Endothelial cell of umbilical vein (primary cell): ENCODE data around the gene OR56A1.

Experiments
- EZH2 ChIP-seq: IDR thresholded peaks from 2 replicates; pipeline ENCODE4 v1.6.1; 2012; ENCODE audit warnings: borderline replicate concordance, low read depth, mild to moderate bottlenecking, moderate library complexity, low read length, inconsistent platforms; ENCODE audit not compliant: severe bottlenecking
- FOS ChIP-seq: IDR thresholded peaks from 2 replicates; pipeline ENCODE4 v1.6.1; 2011; ENCODE audit warnings: mild to moderate bottlenecking, low read length, moderate library complexity, borderline replicate concordance; ENCODE audit not compliant: insufficient read depth
- GATA2 ChIP-seq: IDR thresholded peaks from 2 replicates; pipeline ENCODE4 v1.7.0; 2011; ENCODE audit warnings: low read depth, mild to moderate bottlenecking, moderate library complexity, mixed read lengths, low read length; ENCODE audit not compliant: insufficient read length, insufficient read depth
- JUN ChIP-seq: IDR thresholded peaks from 2 replicates; pipeline ENCODE4 v1.6.1; 2011; ENCODE audit warnings: borderline replicate concordance, low read depth; ENCODE audit not compliant: insufficient read length, insufficient read depth
- POLR2A ChIP-seq: IDR thresholded peaks from 2 replicates; pipeline ENCODE4 v1.6.1; 2012; ENCODE audit warnings: low read depth, mild to moderate bottlenecking, control low read depth, low read length
- POLR2AphosphoS5 ChIP-seq: IDR thresholded peaks from 2 replicates; pipeline ENCODE4 v1.6.1; 2012; ENCODE audit warnings: low read depth, mild to moderate bottlenecking, control low read depth, low read length, moderate library complexity; ENCODE audit not compliant: insufficient read depth
- TF ChIP-seq, protein P1 (sequence below), 2 donors: IDR thresholded peaks; 1 replicate in 1 of 2; 2 replicates in 1 of 2; pipeline ENCODE4 v1.5.1; 2011; ENCODE audit warnings: low read length in 2 of 2, mild to moderate bottlenecking in 2 of 2, moderate library complexity in 2 of 2, control low read depth in 1 of 2, inconsistent platforms in 1 of 2, low read depth in 1 of 2; ENCODE audit not compliant: insufficient read depth in 1 of 2; ENCODE audit errors: extremely low read depth in 1 of 2
- TF ChIP-seq, protein P2 (sequence below): IDR thresholded peaks from 2 replicates; pipeline ENCODE4 v1.6.1; 2011; ENCODE audit not compliant: insufficient read depth, insufficient read length

DNA sequence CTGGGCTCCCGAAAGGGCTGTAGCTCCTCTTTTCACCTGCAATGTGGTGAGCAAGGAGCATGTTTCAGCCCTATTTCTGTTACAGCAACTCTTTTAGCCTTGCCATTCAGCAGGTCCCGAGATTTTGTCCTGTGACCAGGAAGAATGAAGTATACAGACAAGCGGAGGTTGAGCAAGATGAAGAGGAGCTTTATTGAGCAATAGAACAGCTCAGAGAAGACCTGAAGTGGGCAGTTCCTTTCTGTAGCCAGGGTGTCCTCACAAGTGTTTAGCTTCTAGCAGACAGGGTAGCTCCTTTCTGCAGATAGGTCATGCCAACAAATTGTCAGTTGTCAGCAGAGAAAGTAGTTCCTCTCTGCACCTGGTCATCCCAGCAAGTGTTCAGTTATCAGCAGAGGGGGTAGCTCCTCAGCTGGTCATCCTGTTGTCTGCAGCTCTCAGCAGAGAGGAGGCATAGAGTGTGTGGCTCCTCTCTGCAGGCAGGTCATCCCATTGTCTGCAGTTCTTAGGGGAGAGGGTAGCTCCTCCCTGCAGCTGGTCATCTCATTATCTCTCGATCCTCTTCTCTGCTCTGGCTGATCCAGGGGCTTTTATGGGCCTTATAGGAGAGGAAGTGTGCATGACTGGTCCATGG, 18.4 kb downstream of the OR56A1 start:
- TF ChIP-seq, protein P1, sequence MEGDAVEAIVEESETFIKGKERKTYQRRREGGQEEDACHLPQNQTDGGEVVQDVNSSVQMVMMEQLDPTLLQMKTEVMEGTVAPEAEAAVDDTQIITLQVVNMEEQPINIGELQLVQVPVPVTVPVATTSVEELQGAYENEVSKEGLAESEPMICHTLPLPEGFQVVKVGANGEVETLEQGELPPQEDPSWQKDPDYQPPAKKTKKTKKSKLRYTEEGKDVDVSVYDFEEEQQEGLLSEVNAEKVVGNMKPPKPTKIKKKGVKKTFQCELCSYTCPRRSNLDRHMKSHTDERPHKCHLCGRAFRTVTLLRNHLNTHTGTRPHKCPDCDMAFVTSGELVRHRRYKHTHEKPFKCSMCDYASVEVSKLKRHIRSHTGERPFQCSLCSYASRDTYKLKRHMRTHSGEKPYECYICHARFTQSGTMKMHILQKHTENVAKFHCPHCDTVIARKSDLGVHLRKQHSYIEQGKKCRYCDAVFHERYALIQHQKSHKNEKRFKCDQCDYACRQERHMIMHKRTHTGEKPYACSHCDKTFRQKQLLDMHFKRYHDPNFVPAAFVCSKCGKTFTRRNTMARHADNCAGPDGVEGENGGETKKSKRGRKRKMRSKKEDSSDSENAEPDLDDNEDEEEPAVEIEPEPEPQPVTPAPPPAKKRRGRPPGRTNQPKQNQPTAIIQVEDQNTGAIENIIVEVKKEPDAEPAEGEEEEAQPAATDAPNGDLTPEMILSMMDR (IDR thresholded peaks at IDR 0.05; ENCODE audit: extremely low read depth in 1 of 2, insufficient read depth in 1 of 2, low read depth in 1 of 2, low read length in 2 of 2) = no peak
- TF ChIP-seq POLR2AphosphoS5 (no peak), EZH2 (no peak), POLR2A (no peak), FOS (no peak), GATA2 (no peak), JUN (no peak)
- TF ChIP-seq, protein P2, sequence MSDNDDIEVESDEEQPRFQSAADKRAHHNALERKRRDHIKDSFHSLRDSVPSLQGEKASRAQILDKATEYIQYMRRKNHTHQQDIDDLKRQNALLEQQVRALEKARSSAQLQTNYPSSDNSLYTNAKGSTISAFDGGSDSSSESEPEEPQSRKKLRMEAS = no peak
